Rectal smooth muscle tissue (tissue), 1 donor: ENCODE results near the gene DOCK8.
"Not testable (repeated sequence)": the region's sequence is repeated elsewhere in the genome, so short reads cannot be mapped to it uniquely, and the experiment has no call there.

Experiments
- H3K27ac ChIP-seq: one replicate; pipeline ENCODE4 v1.7.0; 2013; ENCODE audit warnings: low read depth, low read length, inconsistent platforms
- H3K27me3 ChIP-seq: one replicate; pipeline ENCODE4 v1.7.0; 2013; ENCODE audit warnings: low read length; ENCODE audit not compliant: control insufficient read depth, insufficient read depth
- H3K36me3 ChIP-seq: one replicate; pipeline ENCODE4 v1.7.0; 2013; ENCODE audit warnings: low read length; ENCODE audit not compliant: control insufficient read depth, insufficient read depth
- H3K4me1 ChIP-seq: one replicate; pipeline ENCODE4 v1.7.0; 2013; ENCODE audit warnings: low read length; ENCODE audit not compliant: control insufficient read depth, insufficient read depth
- H3K4me3 ChIP-seq: one replicate; pipeline ENCODE4 v1.7.0; 2013; ENCODE audit warnings: low read length
- H3K9ac ChIP-seq: one replicate; pipeline ENCODE4 v1.7.0; 2013; ENCODE audit warnings: low read length

Gene DOCK8

DNA sequence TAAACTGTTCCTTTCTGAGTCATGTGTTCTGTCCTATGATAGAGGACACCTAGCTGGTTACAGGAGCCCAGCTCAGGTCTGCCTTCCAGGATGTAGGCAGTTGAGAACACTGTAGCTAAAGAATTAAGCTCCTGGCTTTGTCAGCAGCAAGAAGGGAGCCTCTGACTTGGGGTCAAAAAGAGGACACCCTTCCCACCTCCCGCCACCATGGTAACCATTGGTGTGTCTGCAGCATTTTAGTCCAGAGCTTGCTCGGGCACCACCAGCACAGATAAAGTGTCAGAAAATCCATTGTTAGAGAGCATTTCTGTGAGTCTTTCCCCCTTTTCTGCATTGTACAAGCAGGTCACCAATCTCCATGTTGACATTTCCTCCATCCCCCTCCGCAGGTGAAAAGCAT is 181.7 kb downstream of the DOCK8 start:
- Histone ChIP-seq H3K4me1 (no peaks in the 10 kb centered on the region), H3K27me3 (no peaks in the 10 kb centered on the region), H3K4me3 (no peak overlapping the region), H3K9ac (no peak overlapping the region), H3K36me3 (no peaks in the 10 kb centered on the region), H3K27ac (no peak overlapping the region)

DNA sequence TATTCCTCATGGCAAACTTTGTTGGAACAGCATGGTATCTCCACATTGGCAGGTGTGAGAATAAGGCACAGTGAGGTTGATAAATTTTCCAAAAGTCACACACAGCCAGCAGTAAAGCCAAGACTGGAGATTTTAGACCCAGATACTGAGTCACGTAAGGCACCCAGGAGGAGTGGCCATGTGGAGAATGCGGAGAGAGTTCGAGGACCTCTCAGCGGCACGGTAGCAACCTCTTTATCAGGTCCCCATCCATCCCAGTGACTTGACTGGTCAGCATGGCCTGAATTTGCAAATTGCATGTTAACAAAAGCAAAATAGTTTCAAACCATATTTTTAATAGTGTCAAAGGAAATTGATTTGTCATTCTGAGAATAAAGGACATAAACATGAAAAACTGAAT is 183.4 kb downstream of the DOCK8 start:
- H3K27ac ChIP-seq, result no peak overlapping the region
- no peak overlapping the region for H3K9ac ChIP-seq
- no peaks in the 10 kb centered on the region for H3K27me3 ChIP-seq
- H3K4me3 ChIP-seq, result no peak overlapping the region
- no peaks in the 10 kb centered on the region for H3K36me3 ChIP-seq
- H3K4me1 ChIP-seq, result no peaks in the 10 kb centered on the region

DNA sequence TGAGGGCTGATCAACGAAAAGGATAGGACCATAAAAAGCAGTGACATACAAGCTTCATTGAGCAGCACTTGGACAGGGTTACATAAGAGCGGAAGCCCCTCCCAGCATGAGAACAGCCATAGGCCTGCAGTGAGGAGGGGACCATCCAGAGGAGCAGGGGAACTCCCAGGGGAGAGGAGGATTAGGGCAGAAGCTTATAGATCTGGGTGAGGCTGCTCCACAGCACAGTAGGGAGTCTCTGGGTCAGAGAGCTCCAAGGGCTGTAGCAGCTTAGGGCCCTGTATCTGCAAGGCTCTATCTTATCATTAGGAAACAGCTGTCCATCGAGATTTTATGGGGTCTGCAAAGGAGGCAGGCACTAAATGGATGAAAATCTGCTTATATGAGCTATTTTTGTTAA is 186.6 kb downstream of the DOCK8 start:
- H3K36me3 ChIP-seq, result no peaks in the 10 kb centered on the region

DNA sequence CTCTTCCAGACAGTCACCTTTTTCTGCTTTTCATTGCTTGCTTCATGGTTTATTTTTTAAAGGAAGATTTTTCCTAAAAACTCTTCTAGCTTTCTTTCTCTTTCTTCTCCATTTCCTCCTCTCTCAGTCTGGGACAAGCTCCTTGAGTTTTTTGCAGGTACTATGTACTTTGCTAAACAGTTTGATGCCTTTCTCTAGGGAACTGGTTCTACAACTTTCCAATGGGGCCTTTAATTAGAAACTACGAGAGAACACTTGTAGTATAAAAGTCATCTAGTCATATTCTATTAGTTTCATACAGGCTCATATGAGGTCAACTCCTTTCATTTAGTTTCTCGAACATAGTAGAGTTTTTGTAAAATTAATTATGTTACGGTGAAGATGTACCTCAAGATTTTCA is 189.6 kb downstream of the DOCK8 start:
- Histone ChIP-seq H3K4me1 (no peaks in the 10 kb centered on the region), H3K27me3 (no peaks in the 10 kb centered on the region), H3K9ac (no peak overlapping the region), H3K4me3 (no peak overlapping the region), H3K36me3 (peaks cover 11% of the 10 kb centered on the region), H3K27ac (no peak overlapping the region)

More for the DNA sequence above, 186.6 kb downstream of the DOCK8 start:
- H3K4me3 ChIP-seq, result no peak overlapping the region
- no peaks in the 10 kb centered on the region for H3K27me3 ChIP-seq
- H3K9ac ChIP-seq, result no peak overlapping the region
- H3K4me1 ChIP-seq, result no peaks in the 10 kb centered on the region
- H3K27ac ChIP-seq, result no peak overlapping the region

- Histone ChIP-seq H3K4me1 (no peaks in the 10 kb centered on the region), H3K27ac (no peak overlapping the region), H3K36me3 (peaks cover 11% of the 10 kb centered on the region), H3K9ac (no peak overlapping the region), H3K27me3 (no peaks in the 10 kb centered on the region), H3K4me3 (no peak overlapping the region)
Observed at GRCh38 chr9:405341-405740, 190.7 kb downstream of the DOCK8 start.

- no peak overlapping the region for H3K27ac ChIP-seq
- no peak overlapping the region for H3K4me3 ChIP-seq
- H3K4me1 ChIP-seq, result no peaks in the 10 kb centered on the region
- H3K27me3 ChIP-seq, result no peaks in the 10 kb centered on the region
- H3K36me3 ChIP-seq, result peaks cover 11% of the 10 kb centered on the region
- no peak overlapping the region for H3K9ac ChIP-seq
Observed at GRCh38 chr9:406886-407654, 192.4 kb downstream of the DOCK8 start.

GRCh38 chr9:409655-410054 is 195.0 kb downstream of the DOCK8 start:
- H3K4me1 ChIP-seq, H3K27me3 ChIP-seq, H3K4me3 ChIP-seq, H3K9ac ChIP-seq, H3K27ac ChIP-seq: not testable (repeated sequence)
- H3K36me3 ChIP-seq, result peaks cover 11% of the 10 kb centered on the region

DNA sequence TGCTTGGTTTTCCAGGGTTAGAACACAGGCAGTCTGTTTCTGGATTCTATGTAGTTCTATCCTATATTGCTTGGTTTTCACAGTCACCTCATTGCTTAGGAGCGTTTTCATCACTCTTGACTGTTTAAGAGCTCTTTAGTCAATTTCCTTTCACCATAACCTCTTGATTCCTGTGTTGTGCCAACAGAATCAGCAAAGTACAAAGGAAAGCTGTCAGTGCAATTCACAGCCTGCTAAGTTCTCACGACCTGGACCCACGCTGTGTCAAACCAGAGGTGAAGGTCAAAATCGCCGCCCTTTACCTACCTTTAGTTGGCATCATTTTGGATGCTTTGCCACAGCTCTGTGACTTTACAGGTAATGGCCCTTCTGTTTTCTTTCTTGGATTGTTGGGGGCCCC is 199.9 kb downstream of the DOCK8 start:
- no peak overlapping the region for H3K27ac ChIP-seq
- no peak overlapping the region for H3K9ac ChIP-seq
- no peak overlapping the region for H3K4me3 ChIP-seq
- no peaks in the 10 kb centered on the region for H3K27me3 ChIP-seq
- no peaks in the 10 kb centered on the region for H3K4me1 ChIP-seq
- H3K36me3 ChIP-seq, result peaks cover 2% of the 10 kb centered on the region

- peaks cover 9% of the 10 kb centered on the region for H3K36me3 ChIP-seq
- no peak overlapping the region for H3K4me3 ChIP-seq
- H3K4me1 ChIP-seq, result no peaks in the 10 kb centered on the region
- H3K9ac ChIP-seq, result no peak overlapping the region
- H3K27ac ChIP-seq, result no peak overlapping the region
- no peaks in the 10 kb centered on the region for H3K27me3 ChIP-seq
Observed at GRCh38 chr9:419571-420171, 205.0 kb downstream of the DOCK8 start.

- no peak overlapping the region for H3K27ac ChIP-seq
- no peaks in the 10 kb centered on the region for H3K4me1 ChIP-seq
- no peak overlapping the region for H3K9ac ChIP-seq
- H3K4me3 ChIP-seq, result no peak overlapping the region
- no peaks in the 10 kb centered on the region for H3K27me3 ChIP-seq
- peaks cover 9% of the 10 kb centered on the region for H3K36me3 ChIP-seq
Observed at GRCh38 chr9:421896-422295, 207.2 kb downstream of the DOCK8 start.

DNA sequence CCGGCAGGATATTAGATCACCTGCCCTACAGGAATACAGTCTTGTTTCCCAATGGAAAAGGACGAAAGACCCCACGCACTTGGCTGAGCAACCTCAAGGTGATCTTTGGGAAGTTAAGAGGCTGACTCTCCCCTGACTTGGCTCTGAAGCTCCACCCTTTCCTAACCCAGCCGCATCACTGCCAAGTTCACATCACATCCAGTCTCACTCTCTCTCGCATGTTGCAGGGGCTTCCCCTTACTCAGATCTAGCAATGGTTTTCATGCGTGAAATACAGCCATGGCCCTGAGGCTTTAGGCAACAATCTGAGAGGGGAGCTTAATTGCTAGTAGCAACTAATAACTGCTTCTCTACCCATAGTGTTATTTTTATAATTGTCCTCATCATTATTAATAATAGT is 211.6 kb downstream of the DOCK8 start:
- H3K4me3 ChIP-seq, result no peak overlapping the region
- H3K9ac ChIP-seq, result no peak overlapping the region
- H3K4me1 ChIP-seq, result no peaks in the 10 kb centered on the region
- H3K27me3 ChIP-seq, result no peaks in the 10 kb centered on the region
- peaks cover 2% of the 10 kb centered on the region for H3K36me3 ChIP-seq
- no peak overlapping the region for H3K27ac ChIP-seq

- Histone ChIP-seq H3K27me3 (no peaks in the 10 kb centered on the region), H3K4me1 (no peaks in the 10 kb centered on the region), H3K9ac (no peak overlapping the region)
Observed at GRCh38 chr9:426976-427375, 212.3 kb downstream of the DOCK8 start.

GRCh38 chr9:431701-432100 is 217.0 kb downstream of the DOCK8 start:
- Histone ChIP-seq H3K27ac (no peak overlapping the region), H3K4me1 (peaks cover under 1% of the 10 kb centered on the region), H3K27me3 (no peaks in the 10 kb centered on the region), H3K4me3 (no peak overlapping the region), H3K36me3 (peaks cover 6% of the 10 kb centered on the region), H3K9ac (no peak overlapping the region)

More at GRCh38 chr9:426976-427375, 212.3 kb downstream of the DOCK8 start:
- Histone ChIP-seq H3K4me3 (no peak overlapping the region), H3K27ac (no peak overlapping the region), H3K36me3 (peaks cover 2% of the 10 kb centered on the region)
